ENCODE data around the gene FAAP20.

The FAAP20 gene, protein sequence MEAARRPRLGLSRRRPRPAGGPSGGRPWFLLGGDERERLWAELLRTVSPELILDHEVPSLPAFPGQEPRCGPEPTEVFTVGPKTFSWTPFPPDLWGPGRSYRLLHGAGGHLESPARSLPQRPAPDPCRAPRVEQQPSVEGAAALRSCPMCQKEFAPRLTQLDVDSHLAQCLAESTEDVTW

DNA sequence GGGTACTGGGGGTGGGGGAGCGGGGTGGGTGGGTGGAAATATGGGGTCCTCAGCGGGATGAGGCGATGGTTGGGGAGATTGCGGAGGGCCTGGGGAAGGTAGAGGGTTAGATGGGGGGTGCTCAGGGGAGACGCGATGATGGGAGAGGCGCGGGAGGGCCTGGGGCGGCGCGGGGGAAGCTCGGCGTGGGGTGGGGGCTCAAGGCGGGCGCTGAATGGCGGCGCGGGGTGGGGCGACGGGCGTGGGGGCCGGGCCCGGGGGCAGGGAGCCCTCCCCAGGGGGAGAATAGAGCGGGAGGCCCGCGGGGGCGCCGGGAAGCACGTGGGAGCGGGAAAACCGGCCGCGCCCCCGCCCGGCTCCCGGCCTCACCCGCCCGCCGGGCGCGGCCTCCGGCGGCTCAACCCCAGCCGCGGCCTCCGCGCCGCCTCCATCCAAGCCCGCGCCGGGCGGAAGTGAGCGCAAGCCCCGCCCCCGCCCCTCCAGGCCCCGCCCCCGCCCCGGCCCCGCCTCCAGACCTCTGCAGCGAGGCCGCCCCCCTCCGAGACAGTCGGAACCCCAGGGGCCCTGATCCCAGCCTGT lies at the start of gene FAAP20:
FAAP20 (minus strand) TSS at position 454 of the 579 bp plus-strand sequence; CDS start at position 431, 23 bp downstream.
- peak; percentile 37 for DNase-seq (ENCODE audit: low read depth)

DNA sequence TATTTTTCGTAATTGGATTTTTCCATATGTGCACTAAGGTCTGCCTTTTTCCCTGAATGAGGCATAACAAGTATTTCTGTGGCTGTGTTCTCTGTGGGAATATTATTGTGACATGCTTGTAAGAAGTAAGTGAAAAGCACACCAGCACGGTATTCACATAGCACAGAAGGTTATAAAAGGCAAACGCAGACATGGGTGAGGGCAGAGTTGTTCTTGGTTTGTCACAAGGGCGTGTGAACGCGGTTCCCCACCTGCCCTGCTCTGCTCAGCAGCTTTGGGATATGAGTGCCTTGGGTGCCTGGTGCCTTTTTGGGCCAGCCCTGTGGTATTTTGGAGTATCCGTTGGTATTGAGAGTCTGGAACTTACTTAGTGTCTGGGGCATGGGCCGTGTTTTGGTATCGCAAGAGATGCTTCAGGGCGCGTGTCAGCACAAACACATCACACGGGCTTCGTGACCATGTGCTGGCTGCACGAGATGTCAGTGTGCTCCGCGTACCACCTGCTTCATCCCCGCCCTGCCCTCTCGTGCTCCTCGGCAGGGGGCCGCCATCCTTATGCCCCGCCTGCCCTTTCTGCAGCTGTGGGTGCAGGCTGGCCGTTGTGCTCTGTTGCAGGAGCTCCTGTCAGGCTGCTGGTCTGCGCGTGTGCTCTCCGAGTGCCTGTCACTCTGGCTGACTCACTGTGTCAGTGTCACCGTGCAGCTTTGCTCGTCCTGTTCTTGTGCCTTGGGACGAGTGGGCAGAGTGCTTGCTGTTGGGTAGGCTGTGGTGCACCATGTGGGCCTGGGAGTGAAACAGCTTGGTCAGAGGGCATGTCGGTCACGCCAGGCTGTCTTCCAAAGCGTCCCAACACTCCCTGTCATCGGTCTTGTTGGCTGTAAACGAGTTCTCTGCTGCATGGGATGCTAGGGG lies 48.5 kb upstream of the FAAP20 start:
- no peak for DNase-seq (ENCODE audit: low read depth)

DNA sequence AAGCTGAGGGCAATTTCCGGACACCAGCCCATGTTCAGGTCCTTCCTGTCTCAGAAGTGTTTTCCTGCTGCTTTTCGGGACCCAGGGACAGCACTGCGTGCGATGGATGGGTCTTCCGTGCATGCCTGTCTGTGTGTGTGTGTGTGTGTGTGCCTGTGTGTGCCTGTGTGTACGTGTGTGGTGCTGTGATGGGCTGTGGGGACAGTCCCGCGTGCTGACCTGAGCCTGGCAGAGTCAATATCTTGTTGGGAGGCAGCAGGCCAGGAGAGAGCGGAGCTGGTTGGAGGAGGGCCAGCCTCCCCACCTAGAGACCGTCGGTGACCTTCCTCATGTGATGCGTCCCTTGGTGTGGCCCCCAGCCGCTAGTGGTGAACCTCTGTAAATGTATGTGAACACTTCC lies 47.2 kb upstream of the FAAP20 start:
- no peak for DNase-seq (ENCODE audit: low read depth)

DNA sequence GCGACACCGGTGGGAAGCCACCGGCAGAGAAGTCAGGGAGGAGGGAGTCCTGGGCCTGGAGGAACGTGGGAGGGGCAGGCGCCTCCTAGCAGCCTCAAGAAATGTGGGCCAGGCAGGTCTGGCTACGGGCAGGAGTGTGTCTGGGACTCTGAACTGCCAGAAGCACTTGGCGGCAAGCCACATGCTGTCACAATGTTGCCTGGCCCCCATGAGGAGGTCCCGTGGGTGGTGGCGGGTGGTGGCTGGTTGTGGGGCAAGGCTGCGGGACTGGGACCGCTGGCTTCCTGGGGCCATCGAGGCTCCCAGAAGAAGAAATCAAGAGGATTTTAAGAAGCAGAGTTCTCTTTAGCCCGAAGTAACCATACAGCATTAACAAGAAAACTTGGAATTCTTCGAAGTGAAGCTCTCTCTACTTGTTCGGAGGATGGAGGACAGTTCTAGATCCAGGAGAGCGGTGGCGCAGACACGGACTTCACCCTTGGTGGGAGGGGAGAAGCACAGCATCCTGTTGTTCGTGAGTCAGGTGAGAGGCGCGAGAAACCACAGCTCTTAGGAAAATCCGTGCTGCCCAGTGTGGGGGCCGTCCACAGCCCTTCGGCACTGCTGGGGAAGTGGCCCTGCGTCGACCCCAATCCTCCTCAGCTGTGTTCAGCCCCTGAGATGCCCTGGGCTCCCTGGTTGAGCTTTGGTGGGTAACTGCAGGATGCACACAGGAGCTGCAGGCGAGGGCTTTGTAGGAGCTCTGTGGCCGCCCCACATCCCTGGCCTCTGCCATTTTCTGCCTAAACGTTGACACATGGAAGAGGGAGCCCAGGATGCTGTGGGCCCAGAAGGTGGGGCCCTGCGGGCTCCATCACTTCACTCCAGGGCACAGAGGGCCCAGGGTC lies 45.9 kb upstream of the FAAP20 start:
- DNase-seq (ENCODE audit: low read depth): no peak

DNA sequence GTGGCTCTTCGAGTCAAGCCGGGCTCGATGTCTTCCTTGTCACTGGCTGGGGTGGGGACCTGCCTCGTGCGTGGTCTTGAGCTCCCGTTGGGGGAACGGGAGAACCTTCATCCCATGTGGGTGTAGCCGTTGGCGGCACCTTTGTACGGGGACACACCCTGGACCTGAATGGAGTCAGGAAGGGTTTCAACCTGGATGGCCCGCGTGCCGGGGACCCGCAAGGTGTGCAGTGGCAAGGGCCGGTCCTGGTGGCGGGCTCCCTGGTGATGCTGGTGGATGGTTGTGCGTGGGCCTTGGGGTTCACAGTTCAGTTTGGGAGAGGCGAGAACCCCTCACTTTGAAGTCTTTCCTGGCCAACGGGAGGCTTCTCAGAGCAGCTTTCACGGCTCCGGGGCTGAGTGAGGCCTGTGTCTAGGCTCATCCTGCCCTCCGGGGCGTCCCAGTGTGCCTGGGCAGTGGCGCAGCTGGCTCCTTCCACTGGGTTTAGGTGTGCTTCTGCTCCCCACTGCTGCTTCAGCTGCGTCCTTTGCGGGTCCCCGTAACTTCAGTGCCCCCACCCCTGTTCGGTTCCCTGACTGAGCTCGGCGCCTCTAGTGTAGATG lies 44.9 kb upstream of the FAAP20 start:
- no peak for DNase-seq (ENCODE audit: low read depth)

DNA sequence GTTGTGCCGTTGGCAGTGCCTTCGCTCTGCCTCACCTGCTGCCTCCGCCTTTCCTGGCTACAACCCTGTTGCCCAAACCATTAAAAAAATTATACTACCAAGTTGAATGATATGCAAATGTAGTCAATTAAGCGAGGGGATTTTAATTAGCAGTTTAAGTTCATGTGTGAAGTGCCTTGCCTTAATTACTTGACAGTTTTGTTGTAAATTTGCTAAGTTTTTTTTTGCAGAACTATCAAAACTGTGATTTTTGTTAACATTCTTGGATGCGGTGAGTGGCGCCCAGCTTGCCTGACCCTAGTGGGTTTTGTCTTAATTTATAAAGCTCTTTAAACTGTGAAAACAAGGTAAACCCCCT lies 44.4 kb upstream of the FAAP20 start:
- DNase-seq (ENCODE audit: low read depth): no peak

DNA sequence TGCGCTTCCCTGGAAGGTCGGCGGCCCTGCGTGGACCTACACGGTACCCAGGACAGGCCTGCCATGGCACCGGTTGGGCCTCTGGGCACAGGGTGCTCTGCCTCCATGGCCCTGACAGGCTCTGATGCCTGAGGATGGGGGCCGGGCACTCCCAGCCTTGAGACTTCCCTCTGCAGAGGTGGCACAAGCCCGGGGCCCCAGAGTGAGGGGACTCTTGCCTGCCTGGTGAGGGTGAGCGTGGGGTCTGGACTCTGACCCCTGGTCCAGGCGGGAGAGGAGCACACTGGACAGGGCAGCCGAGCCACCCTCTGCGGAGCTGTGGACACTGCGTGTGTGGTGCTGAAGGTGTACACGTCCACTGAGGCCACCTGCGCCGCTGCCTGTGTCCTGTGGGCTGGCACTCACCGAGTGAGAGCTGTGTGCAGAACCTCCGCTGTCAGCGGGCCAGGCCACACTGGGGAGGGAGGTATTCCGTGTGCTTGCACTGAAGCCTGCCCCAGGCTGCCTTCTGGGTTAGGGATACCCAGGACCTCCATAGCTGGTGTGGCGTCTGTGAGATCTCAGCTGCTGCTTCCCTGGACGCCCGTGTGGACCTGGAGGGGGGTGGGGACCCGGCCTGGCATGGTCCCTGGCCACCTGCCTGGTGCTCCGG lies 43.9 kb upstream of the FAAP20 start:
- DNase-seq (ENCODE audit: low read depth): no peak

DNA sequence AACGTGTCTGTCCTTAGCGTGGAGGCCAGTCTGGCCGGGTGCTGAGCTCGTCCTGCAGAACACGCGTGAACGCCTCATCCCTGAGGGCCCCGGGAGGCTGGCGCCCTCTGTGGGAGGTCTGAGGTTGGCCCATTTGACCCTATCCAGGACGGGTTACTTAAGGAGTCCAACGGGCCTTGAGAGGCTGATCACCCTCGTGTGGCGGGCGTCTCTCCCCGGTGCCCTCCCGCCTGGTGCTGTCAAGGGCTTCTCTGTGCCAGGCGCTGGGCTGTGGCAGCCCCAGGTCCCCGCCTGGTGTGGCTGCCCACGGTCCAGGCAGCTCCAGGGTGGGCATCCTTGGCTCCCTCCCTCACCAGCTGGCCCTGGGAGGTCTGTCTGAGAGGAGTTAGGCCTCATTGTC lies 43.2 kb upstream of the FAAP20 start:
- no peak for DNase-seq (ENCODE audit: low read depth)

DNA sequence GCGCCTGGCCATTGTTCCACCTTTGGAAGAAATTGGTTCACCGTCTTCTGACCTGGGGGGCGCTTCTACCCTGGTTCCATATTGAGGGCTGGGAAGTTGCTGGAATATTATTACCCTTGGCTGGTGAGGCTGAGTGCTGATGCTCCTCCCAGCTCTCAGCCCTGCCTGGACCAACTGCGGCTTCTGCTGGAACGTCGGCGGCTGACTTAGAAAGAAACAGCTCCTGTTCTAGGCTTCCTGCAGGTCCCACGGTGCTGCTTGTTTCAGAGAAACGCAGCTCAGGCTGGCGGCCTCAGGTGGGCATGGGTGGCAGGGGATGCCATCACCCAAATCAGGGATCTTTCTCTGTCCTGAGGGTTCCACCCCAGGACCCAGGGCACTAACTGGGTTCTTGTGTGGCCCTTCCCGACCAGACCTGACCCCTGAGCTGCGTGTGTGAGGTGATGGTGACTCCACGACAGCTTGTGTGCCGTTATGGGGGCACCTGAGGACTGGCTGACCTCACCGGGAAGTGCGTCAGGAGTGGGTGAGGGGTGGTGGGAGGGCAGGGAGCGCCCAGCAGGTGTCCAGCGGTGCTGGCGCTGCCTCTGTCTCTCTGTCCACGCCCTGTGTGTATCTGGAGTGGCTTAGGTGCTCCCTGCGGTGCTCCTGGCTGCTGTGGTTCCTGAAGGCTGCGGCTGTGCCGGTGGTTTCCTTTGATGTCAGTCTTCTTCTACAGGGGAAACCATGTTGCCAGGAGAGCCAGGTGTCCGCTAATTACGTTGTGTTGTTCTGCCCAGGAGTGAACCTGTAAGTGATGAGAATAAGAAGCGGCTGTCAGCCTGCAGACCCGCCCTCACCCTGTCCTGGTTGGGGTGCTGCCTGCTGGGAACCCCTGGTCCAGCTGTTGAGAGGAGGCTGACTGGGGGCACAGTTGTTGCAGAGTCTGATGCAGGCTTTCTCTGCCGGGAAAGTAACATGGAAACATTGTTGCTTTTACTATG lies 42.4 kb upstream of the FAAP20 start:
- DNase-seq (ENCODE audit: low read depth): no peak

DNA sequence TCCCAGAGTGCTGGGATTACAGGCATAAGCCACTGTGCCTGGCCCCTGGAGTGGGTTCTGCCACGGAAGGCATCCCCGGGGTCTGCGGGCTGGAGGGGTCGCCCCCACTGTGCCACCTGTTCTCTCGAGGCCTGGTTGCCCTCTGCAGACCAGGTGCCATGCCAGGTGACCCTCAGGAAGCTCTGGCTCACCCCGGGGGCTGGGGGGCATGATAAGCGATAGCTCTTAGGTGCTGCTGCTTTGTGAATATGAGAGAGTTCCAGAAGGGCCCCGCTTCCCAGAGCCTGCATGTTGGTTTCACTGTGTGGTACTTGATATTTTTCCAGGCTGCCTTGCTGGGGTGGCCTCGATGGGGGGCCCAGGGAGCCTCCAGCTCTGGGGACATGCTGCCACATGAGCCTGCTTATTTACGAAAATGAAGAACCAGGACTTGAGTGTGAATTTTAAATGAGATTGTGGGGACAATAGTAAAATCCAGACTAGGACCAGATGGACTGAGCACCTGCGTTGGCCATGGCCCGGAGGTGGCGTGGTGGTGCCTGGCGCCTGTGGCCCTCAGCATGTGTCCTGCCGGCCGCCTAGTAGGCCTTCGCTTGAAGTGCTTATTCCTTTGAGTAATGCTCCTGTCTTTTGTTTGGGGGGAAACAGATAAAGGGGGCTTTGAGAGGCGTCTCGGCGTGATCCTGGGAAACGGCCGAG lies 40.9 kb upstream of the FAAP20 start:
- no peak for DNase-seq (ENCODE audit: low read depth)

DNA sequence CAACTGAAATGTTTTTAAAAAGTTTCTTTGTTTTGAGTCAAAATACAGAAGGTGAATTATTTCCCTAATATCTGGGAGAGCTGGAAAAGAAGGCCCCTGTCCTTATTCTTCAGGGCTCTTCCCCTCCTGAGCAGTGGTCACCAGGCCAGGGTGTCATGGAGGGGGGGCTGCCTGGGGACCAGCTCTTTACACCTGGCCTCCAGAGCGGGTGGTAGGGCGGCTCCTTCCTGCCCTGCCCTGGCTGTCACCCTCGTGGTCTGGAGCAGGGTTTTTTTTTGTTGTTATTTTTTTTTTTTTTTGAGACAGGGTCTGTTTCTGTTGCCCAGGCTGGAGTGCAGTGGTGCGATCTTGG lies 40.2 kb upstream of the FAAP20 start:
- DNase-seq (ENCODE audit: low read depth): no peak

DNA sequence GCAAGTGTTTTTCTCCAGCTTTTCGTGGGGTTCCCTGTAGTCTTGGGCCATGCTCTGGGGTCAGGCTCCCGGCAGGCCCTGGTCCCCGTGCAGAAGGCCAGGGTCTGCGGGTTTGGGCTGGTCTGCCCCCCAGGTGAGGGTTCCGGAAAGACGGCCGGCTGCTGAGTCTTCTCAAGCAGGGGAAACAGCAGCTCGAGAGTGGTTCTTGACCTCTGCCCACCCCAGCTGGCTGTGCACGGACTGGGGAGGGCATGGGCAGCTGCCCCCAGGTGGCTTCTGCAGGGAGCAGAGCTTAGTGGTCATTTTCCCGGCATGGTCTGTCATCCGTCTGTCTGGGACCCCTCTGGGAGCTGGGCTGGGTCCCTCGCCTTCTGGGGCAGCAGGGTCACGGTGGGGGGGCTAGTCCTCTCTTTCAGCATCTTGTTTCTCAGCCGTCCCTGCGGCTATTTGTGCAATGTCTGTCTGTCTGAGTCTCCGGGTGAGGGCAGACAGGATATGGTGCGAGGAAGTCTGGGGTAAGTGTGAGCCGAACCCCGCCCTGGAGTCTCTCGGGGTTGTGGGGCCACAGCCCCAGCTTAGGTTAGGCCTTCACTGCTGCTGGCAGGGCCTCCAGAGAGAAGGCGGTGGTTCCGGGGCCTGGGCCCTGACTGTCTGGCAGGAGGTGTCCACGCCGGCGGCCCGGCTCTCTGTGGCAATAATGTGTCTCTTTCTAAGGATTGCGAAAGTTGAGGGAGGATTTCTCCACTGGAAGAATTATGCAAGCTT lies 39.6 kb upstream of the FAAP20 start:
- no peak for DNase-seq (ENCODE audit: low read depth)

DNA sequence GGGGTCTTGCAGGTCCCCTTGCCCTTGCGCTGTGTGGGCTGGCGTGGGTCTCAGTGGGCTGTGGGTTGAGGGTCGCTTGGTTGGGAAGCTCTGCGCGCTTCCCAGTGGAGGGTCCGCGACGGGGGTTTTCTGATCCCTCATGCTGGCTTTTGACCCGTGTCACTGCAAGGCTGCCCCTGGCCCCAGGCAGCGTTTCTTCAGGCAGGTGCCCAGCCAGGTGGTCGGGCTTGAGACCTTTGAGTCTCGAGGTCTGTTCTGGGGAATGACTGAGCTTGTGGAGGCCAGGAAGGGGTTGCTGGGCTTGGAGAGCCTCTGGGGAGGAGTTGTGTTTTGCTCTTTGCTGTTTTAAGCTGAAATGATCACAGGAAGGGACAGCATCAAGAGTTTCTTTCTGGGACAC lies 38.9 kb upstream of the FAAP20 start:
- no peak for DNase-seq (ENCODE audit: low read depth)

DNA sequence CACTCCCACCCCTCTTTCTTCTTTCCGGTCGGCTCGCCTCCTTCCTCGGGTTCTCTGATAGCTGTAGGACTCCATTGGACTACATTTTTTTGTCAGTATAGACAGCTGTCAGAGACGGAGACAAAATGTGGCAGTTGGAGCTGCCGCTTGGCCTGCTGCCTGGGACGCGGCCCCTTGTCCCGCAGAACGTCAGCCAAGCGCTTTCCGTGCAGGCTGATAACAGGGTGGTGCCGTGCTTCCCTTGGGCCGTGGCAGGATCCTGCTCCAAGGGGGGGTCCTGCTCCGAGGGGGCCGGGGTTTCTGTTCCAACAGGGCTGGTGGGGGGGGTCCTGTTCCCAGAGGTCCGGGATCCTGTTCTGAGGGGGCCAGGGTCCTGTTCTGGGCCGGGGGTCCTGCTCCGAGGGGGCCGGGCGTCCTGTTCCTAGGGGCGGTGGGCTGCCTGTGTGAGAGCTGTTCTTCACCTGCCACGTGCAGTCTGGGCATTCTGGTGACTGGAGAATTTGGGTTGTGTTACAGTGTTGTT lies 38.4 kb upstream of the FAAP20 start:
- DNase-seq (ENCODE audit: low read depth): no peak

DNA sequence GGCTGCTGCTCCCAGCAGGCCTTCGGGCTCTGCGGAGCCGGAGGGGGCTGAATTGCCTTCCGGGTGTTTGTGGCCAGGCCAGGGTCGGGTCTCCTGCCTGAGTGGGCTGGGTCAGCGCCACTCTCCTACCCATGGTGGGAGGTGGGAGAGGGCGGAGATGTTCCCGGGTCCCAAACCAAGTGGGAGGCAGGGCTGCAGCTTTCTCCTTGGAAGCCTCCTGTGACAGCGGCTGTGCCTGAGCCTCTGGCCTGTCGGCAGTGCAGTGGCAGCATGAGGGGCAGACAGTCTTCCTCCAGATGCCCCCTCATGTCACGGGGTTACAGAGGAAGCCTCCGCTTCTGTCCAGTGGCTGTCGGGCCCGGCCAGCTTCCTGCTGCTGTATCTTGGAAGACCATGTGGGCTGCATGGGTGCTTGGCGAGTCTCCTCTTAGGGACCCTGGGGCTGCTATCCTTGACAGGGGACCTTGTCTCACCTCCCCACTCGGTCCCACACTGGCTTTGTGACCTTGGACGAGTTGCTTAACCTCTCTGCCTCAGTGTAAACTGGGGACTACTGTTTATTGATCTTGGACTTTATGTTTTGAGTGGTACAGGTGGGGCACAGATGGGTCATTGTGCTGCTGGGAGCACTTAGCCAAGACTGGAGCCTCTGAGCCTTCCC lies 37.8 kb upstream of the FAAP20 start:
- no peak for DNase-seq (ENCODE audit: low read depth)

DNA sequence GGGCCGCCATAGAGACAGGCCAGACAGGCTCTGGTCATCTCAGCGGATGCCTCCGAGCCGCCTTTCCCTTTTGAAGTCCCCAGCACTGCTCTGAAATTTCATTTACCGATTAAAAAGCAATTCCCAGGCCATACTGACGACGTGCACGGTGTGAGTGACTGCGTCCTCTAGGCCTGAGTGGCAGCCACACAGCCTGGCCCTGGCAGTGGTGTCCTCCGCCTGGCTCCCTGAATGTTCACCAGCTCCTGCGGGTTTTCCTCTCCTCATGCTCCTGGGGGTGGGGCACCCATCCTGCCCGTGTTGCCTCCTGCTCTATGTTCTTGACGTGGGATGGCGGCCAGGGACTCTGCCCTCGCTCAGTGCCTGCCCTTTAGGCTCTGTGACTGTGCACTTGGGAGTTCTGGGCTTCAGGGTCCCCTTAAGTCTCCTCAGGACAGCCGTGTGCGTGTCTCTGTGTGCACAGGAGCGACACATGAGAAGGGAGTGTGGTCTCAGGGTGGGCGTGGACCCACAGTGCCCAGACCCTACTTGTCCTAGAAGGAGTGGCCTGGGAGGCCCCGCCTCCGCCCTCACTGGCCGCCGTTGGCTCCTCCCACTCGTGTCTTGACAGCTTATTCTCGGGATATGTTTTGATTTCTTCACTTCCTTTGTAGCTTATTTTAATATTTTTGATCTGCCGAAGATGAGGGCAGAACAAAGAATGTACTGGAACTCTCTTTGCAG lies 37.1 kb upstream of the FAAP20 start:
- DNase-seq (ENCODE audit: low read depth): no peak

DNA sequence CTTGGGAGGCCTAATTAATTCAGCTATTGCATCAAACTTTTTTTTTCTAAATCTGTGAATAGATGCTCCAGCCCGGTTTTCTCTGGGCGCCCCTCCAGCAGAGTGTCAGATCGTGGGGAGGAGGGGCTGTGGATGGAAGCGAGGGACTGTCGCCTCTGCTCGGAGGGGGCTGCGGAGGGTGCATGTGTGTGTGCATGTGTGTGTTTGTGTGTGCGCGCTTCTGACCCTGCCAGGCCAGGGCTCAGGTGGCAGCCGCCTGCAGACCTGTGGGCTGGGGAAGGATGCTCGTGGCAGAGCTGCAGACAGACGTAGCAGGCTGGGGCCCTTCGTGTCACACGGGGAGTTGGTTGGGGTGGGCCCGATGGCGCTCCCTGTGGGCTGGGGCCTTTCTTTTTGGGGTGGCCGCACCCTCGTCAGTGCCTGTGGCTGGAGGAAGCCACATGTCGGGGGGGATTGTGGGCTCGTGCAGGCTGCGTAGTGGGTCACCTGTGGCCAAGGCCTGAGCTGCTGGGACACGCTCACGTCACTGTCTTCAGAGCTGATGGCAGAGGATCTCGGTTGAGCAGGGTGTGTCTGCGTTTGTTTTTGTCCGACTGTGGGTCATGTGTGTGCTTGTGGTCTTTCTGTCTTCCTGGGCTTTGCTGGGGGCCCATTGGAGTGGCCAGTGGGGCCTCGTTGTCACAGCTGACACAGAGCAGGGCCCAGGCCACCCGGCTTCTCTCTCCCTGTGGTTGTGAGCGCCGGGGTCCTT lies 36.4 kb upstream of the FAAP20 start:
- DNase-seq (ENCODE audit: low read depth): no peak

Data from stimulated activated CD8-positive, alpha-beta memory T cell treated with anti-CD3 and anti-CD28 coated beads, Interleukin-7, amount 100 ng/mL, for 24 hours (primary cell).